GM19397 (cell line): ENCODE measurements around the gene TAAR1.
A peak's percentile ranks its signal among the peaks of the same experiment; 100 is the strongest.
"Not testable (repeated sequence)": the region's sequence is repeated elsewhere in the genome, so short reads cannot be mapped to it uniquely, and the experiment has no call there.

Experiments
- ATAC-seq: cut with Tn5 transposase; IDR thresholded peaks from one replicate; pipeline ENCODE4 v1.9.1; 2021; ENCODE audit warnings: mild to moderate bottlenecking, moderate library complexity; ENCODE audit not compliant: unreplicated experiment

TAAR1 gene

GRCh38 chr6:132659082-132659481 lies at the start of gene TAAR1:
Gene TAAR1 (minus strand): TSS chr6:132659182. CDS start chr6:132646003, 13,179 bp downstream.
- no peak for ATAC-seq

GRCh38 chr6:132708771-132709170 lies 49.8 kb upstream of the TAAR1 start:
- no peak for ATAC-seq

GRCh38 chr6:132708002-132708401 lies 49.0 kb upstream of the TAAR1 start:
- no peak for ATAC-seq

- not testable (repeated sequence) for ATAC-seq
Observed at GRCh38 chr6:132706756-132707155, 47.8 kb upstream of the TAAR1 start.

GRCh38 chr6:132703936-132704335 lies 45.0 kb upstream of the TAAR1 start:
- ATAC-seq, result no peak

- peak; percentile 48 for ATAC-seq
Observed at GRCh38 chr6:132698608-132699007, 39.6 kb upstream of the TAAR1 start.

- no peak for ATAC-seq
Observed at GRCh38 chr6:132695773-132696172, 36.8 kb upstream of the TAAR1 start.

- no peak for ATAC-seq
Observed at GRCh38 chr6:132693478-132693877, 34.5 kb upstream of the TAAR1 start.

GRCh38 chr6:132690678-132691077 lies 31.7 kb upstream of the TAAR1 start:
- ATAC-seq, result no peak

- ATAC-seq, result no peak
Observed at GRCh38 chr6:132687306-132687705, 28.3 kb upstream of the TAAR1 start.

- ATAC-seq, result no peak
Observed at GRCh38 chr6:132686531-132686930, 27.5 kb upstream of the TAAR1 start.

- ATAC-seq, result no peak
Observed at GRCh38 chr6:132685009-132685408, 26.0 kb upstream of the TAAR1 start.

- no peak for ATAC-seq
Observed at GRCh38 chr6:132684272-132684671, 25.3 kb upstream of the TAAR1 start.

GRCh38 chr6:132683543-132683942 lies 24.6 kb upstream of the TAAR1 start:
- ATAC-seq, result no peak

GRCh38 chr6:132679094-132679493 lies 20.1 kb upstream of the TAAR1 start:
- ATAC-seq, result not testable (repeated sequence)

GRCh38 chr6:132675749-132676148 lies 16.8 kb upstream of the TAAR1 start:
- ATAC-seq, result no peak

- no peak for ATAC-seq
Observed at GRCh38 chr6:132675002-132675401, 16.0 kb upstream of the TAAR1 start.

GRCh38 chr6:132673376-132674094 lies 14.6 kb upstream of the TAAR1 start:
- no peak for ATAC-seq

- ATAC-seq, result no peak
Observed at GRCh38 chr6:132671295-132671694, 12.3 kb upstream of the TAAR1 start.

- ATAC-seq, result peak; percentile 64
Observed at GRCh38 chr6:132669690-132670291, 10.8 kb upstream of the TAAR1 start.

- ATAC-seq, result no peak
Observed at GRCh38 chr6:132666118-132666517, 7.1 kb upstream of the TAAR1 start.

- ATAC-seq, result no peak
Observed at GRCh38 chr6:132664309-132665034, 5.5 kb upstream of the TAAR1 start.
